ENCODE data around the gene ARID5A.
"Not testable (repeated sequence)": the region's sequence is repeated elsewhere in the genome, so short reads cannot be mapped to it uniquely, and the experiment has no call there.

Gene ARID5A

DNA sequence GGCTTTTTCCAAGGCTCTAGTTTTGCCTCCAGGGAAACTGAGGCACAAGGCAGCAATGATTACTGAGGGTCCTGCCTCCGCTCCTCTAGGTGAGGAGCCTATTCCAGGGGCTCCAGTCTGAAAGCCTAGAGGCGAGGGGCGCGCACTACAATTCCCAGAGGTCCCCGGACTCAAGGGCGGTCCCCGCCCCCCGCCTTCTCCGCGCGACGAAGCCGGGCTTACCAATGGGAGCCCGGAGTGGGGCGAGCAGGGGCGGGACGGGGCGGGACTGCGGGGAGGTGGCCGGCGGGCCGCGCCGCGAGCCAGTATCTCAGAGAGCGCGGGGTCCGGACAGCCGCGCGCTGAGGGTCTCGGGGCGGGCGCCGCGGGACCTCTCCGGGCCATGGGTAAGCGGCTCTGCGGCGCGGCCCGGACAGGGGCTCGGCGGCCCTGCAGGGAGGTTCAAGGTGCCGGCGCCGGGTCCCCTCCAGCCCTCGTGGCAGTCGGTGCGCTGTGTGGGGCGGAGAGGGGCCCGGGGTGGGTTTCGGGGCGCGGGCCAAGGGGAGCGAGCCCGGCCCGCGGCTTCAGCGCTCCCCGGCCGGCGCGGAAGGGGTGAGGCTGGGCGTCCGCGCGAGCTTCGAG is at the start of gene ARID5A:
ARID5A (plus strand) TSS at position 308 of the 621 bp plus-strand sequence; CDS start at position 383, 75 bp downstream.
- peak; percentile 80 for DNase-seq

DNA sequence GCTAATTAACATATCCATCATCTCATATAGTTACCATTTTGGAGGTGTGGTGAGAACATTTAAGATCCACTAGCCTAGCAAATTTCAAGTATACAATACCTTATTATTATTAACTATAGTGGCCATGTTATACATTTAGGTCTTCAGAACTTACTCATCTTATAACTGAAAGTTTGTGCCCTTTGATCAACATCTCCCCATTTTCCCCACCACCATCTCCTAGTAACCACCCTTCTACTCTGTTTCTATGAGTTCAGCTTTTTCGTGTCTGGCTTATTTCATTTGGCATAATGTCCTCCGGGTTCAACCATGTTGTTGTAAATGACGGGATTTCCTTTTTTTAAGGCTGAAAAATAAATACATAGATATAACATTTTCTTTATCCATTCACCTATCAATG is 47.3 kb upstream of the ARID5A start:
- DNase-seq, result no peak

DNA sequence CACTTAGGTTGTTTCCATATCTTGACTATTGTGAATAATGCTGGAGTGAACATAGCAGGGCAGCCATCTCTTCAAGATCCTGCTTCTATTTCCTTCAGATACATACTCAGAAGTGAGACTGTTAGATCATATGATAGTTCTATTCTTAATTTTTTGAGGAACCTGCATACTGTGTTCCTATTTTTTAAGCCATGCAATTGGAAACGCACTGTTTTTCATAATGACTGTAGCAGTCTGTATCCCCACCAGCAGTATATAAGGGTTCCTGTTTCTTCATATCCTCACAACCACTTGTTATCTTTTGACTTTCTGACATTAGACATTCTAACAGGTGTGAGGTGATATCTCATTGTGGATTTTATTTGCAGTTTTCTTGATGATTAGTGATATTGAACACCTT is 46.9 kb upstream of the ARID5A start:
- no peak for DNase-seq

- DNase-seq, result no peak
Measured at GRCh38 chr2:96491860-96492497, 44.6 kb upstream of the ARID5A start.

DNA sequence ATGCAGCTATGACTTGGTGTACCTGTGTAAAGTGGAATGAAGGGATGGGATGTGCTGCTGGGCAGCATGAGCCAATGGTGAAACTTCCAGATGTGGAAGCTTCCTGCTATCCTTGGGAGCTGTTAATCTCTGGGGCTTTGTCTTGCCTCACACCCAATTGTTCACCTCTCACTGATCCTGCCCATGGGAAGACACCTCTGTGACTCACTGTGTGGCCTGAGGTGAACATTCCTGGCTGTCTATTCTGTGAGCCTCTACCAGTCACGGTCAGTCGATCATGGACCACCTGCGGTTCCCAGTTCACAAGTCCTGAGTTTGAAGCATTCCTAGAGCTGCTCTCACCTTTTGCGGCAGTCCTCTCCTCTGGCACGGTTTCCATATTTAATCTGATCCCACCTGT is 43.5 kb upstream of the ARID5A start:
- no peak for DNase-seq

DNA sequence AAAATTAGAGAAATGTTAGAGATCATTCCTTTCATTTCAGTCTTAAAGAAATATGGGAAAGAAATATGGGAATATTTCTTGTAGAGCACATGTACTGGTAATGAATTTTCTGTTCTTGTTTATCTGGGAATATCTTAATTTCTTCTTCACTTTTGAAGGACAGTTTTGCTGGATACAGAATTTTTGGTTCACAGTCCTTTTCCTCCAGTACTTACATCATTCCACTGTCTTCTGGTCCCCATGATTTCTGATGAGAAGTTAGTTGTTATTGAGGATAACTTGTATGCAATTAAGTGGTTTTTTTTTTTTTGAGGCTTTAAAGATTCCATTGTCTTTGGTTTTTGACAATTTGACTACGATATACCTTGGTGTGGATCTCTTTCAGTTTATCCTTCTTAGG is 42.4 kb upstream of the ARID5A start:
- DNase-seq, result no peak

GRCh38 chr2:96495982-96496629 is 40.4 kb upstream of the ARID5A start:
- DNase-seq, result no peak

- DNase-seq, result no peak
Measured at GRCh38 chr2:96498021-96498431, 38.5 kb upstream of the ARID5A start.

GRCh38 chr2:96498611-96499010 is 37.9 kb upstream of the ARID5A start:
- not testable (repeated sequence) for DNase-seq

GRCh38 chr2:96499061-96499960 is 37.2 kb upstream of the ARID5A start:
- no peak for DNase-seq

GRCh38 chr2:96500385-96501066 is 36.0 kb upstream of the ARID5A start:
- no peak for DNase-seq

DNA sequence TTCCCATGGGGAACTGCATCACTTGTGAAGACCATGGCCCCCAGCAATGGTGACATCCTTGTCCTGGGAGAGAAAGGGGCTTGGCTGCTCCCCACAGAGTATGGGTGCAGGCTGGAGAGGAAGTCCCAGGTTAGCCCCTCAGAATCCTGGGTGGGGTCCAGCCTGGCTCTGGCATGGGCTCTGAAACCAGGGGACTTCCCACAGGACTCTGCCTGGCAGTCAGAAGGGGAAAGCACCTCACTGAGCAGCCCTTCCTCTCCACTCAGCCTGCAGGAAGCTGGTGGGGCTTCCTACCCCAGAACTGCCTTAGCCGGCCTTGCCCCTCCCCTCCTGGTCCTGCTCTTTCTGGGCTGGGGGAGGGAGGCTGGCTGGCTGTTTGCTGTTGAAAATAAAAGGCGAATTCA is 35.1 kb upstream of the ARID5A start:
- no peak for DNase-seq

DNA sequence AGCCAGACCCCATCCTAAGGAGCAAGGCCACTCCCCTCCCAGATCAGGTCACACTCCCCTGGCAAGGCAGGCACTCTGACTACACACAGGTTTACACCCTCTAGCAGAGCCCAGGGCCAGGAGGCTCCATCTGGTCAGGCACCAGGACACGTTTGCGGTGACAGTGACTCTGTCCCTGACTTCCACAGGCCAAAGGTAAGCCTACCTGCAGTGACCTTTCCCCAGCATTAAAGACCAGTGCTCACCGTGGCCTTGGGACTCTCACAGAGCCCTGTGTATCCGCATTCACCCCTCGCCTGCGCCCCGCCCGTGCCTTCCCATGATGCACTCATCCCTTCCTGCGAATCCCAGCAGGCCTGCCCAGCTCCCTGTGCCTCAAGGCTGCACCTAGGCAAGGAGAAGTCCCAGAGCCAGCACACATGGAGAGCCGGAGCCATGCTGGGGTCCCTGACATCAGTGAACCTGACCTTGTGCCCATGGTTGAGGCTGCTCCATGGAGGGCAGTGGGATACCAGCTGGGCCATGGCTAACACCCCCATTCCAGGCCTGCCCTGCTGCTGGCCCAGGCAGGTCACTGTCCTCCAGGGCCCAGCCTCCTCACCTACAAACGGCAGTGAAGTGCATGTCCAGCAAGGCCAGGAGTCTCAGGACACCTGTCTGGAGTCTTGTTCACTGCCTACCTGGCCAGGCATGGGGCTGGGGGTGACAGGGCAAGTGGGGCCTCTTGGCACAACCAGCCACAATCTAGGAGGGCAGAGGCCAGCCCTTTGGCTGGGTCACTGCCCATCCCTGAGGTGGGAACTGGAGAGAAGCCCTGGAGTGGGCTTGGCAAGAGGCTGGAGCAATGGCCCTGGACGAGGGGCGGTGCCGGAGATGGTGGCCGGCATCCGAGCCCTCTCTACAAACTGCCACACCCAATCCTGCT is 34.4 kb upstream of the ARID5A start:
- no peak for DNase-seq

DNA sequence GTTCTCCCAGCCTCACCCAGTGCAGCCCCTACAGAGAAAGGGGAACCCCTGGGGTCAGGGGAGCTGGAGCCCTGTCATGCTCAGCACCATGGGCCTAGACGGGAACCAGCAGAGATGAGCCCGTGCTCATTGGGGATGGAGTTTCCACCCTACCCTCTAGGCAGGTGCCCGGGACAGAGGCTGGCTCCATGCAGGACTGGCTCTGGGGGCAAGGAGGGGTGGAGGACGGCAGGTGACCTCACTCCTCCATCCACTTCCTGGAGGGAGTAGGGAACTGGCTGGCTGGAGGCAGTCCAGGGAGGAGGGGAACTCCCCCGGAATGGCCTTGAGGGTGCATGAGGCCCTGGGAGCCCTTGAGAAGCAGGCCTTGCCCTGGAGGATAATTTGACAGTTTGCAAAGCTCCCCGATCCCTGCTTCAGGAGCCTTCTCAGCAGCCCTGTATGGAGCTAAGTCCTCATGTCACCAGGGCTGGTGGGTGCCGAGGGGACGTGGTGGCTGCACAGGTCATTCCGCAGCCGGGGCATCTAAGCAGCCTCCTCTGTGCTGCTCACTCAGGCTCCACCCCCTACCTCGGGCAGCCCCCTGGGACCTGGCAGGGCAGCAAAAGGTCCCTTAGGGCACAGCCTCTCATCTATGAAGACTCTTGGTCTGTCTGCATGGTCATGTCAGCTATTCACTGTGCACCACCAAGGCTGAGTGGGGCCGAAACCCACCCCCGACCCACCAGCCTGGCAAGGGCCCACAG is 33.5 kb upstream of the ARID5A start:
- no peak for DNase-seq

- no peak for DNase-seq
Measured at GRCh38 chr2:96503637-96504243, 32.8 kb upstream of the ARID5A start.

- DNase-seq, result peak; percentile 58
Measured at GRCh38 chr2:96505231-96505889, 31.2 kb upstream of the ARID5A start, which contains the start of gene NEURL3. Gene NEURL3, minus strand, starts transcription at chr2:96505357. Its CDS starts 71 bp downstream, at chr2:96505286.

GRCh38 chr2:96506016-96506906 is 30.3 kb upstream of the ARID5A start:
- DNase-seq, result no peak

DNA sequence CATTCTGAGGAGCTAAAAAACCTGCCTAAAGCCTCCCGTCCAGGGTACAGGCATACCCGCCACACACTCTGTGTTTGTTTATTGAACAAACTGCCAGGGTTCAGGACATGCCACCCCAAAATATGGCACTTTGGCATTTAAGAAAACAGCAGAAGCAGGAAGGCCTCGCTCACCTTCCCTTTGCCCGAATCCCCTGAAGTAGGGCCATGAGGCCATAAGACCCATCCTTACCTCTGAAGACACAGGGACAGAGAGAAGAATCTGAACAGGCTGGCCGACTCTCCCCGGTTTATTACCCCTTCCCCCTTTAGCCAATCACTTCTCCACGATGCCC is 29.7 kb upstream of the ARID5A start:
- DNase-seq, result no peak

Measured in HCEC 1CT (cell line).